GM12865 (cell line): Measurements from ENCODE around the gene LMAN1.

Experiments used
- DNase-seq: peaks from one replicate; pipeline ENCODE4 v3.0.0; 2010; ENCODE audit warnings: low read depth
- H3K4me3 ChIP-seq: 2 replicates; pipeline ENCODE4 v1.5.1; 2011; ENCODE audit warnings: mild to moderate bottlenecking, low read depth, low read length, control low read depth
- TF ChIP-seq, protein P1 (sequence below): IDR thresholded peaks from 2 replicates; pipeline ENCODE4 v1.5.1; 2011; ENCODE audit warnings: low read length, control low read depth, low read depth, inconsistent platforms; ENCODE audit not compliant: insufficient read depth; ENCODE audit errors: missing control alignments

LMAN1 gene

DNA sequence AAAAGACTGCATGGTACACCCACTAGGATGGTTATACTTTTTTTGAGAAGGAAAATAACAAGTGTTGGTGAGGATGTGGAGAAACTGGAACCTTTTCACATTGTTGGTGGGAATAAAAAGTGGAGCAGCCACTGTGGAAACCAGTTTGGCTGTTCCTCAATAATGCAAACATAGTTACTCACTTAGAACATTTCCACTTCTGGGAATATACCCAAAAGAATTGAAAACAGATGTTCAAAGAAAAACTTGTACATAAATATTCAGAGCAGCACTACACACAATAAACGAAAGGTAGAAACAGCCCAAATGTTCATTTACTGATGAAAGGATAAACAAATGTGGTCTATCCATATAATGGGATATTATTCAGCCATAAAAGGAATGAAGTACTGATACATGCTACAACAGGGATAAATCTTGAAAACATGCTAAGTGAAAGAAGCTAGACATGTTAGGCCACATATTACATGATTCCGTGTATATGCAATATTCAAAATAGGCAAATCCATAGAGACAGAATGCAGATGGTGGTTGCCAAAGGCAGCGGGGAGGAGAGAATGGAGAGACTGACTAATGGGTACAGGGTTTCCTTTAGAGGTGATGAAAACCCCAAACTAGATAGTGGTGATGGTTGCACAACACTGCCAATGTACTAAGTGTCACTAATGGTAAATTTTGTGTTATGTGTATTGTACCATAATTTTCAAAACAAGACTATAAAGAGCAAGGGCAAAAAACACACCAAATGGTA lies 20.9 kb upstream of the LMAN1 start:
- H3K4me3 ChIP-seq = no peak overlapping the region
- no peak for DNase-seq
- TF ChIP-seq, protein P1, sequence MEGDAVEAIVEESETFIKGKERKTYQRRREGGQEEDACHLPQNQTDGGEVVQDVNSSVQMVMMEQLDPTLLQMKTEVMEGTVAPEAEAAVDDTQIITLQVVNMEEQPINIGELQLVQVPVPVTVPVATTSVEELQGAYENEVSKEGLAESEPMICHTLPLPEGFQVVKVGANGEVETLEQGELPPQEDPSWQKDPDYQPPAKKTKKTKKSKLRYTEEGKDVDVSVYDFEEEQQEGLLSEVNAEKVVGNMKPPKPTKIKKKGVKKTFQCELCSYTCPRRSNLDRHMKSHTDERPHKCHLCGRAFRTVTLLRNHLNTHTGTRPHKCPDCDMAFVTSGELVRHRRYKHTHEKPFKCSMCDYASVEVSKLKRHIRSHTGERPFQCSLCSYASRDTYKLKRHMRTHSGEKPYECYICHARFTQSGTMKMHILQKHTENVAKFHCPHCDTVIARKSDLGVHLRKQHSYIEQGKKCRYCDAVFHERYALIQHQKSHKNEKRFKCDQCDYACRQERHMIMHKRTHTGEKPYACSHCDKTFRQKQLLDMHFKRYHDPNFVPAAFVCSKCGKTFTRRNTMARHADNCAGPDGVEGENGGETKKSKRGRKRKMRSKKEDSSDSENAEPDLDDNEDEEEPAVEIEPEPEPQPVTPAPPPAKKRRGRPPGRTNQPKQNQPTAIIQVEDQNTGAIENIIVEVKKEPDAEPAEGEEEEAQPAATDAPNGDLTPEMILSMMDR = no peak

DNA sequence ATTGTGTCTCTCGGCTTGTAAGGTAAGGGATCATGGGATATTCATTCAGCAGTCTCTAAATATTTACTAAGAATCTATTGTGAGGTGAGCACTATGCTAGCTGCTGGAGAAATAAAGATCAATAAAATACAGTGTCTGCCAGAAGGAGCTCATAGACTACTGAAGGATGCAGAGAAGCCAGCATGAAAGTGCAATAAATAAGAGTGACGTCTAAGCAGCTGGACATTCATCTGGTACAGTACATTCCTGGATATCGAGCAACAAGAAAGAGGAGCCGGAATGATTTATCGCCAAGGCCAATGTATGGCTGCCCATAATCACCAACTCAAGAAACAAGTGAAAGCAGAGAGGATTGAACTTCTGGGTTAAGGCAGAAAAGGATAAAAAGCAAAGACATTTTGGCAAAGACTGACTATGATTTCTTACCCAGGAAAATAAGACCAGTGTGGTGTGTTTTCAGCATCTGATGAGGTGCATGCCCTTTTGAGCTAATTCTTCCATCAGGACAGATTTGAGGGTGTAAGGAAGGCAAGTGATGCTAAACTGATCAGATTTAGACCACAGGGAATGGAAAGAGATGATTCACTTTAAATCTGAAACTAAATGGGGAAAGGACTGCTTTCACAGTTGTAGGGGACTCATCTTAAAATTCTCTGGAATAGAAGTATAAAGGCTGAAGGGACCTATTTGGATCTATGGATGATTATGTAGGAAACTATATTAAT lies 18.7 kb upstream of the LMAN1 start:
- H3K4me3 ChIP-seq = no peak overlapping the region
- DNase-seq = no peak
- TF ChIP-seq, protein P1 = no peak

DNA sequence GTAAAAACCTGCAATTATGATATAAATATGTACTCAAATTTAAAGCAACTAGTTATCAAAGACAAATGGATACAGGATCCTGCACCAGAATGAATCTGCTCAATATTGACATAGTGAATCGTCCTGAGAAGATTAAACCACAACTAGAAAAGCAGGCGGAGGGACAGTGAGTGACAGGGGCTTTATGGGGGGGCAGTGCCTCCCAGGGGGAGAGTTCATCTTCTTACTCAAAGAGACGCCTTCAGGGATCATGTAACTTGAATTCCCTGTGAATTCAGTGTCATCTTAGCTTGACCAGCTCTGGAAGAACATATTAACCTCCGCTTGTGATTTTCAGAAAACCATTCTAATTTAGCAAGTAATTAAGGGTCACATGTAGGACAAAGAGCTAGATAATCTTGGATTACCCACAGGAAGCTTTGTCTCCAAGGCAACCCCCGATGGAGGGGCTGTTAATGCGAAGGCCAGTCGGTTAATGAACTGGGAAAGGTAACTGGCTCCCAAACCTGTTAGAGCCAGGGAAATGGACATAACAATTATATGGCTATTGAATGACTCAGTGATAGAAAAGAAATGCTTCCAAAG lies 17.4 kb upstream of the LMAN1 start:
- TF ChIP-seq, protein P1 = no peak
- H3K4me3 ChIP-seq = no peak overlapping the region
- DNase-seq = no peak

DNA sequence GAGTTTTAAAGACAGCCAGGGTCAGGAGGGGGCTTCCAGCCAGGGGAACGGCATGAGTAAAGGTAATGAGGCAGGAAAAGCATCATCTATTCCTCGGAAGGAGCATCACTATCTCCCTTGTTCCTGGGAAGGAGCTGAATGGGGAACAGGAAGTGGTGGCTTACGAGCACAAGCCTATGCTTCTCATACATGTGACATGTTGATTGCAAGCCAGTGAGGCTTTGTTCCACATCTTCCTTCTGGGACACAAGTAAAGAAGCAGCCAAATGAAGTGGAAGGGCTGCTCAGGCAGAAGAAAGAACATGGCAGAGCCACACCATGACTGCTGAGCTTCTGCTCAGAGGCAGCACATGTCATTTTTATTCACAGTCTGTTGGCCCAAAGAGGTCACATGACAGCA lies 15.1 kb upstream of the LMAN1 start:
- no peak overlapping the region for H3K4me3 ChIP-seq
- TF ChIP-seq, protein P1 = no peak
- no peak for DNase-seq

DNA sequence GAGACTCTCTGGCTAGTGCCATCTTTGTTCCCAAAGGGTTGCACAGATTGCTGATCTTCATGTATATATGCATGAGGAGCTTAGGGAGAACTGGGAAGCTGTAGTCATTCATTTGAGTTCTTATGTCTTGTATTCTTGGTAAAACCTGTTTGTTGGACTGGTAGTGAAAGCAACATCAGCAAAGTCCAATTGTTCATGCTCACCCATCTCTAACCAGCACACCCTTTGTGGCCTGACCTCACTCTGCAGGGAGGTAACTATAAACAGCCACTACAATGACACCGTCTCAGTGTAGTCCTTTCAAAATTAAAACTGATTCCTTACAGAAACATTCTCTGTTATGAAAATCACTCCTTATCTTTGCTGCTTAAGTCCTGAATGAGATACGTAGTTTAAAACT lies 13.9 kb upstream of the LMAN1 start:
- no peak overlapping the region for H3K4me3 ChIP-seq
- DNase-seq = no peak
- TF ChIP-seq, protein P1 = no peak

DNA sequence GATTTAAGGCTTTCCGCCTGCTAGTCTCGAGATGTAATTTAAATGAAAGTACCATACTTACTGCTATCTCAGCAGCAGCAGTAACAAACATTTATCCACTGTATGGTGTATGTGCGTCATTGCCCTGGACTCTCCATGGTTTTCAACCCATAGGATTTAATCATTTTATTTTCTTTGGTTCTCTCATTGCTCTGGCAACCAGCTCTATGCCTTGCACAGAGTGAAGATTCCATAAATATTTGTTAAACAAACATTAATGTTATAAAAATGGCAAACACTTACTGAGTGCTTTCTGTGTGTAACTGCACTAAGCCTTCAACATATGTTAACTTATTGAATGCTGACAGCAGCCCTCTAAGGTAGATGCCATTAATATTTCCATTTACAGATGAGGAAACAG lies 1.3 kb upstream of the LMAN1 start:
- TF ChIP-seq, protein P1 = no peak
- no peak for DNase-seq

More for the DNA sequence above, 1.3 kb upstream of the LMAN1 start:
- no peak overlapping the region for H3K4me3 ChIP-seq
